Hematopoietic multipotent progenitor cell treated with erythropoietin and hydrocortisone succinate and interleukin-3 and kit ligand, for 17 days (in vitro differentiated cells): ENCODE measurements around the gene NLRP5.
"Not testable (repeated sequence)": the region's sequence is repeated elsewhere in the genome, so short reads cannot be mapped to it uniquely, and the experiment has no call there.

Experiments
- DNase-seq: peaks from one replicate; pipeline ENCODE4 v3.0.0-alpha.2; 2015; ENCODE audit warnings: low spot score

NLRP5 gene

GRCh38 chr19:55986487-55986886 lies at the start of gene NLRP5:
TSS of gene NLRP5 (plus strand) at chr19:55986775.
- no peak for DNase-seq

GRCh38 chr19:55939206-55939605 lies 47.4 kb upstream of the NLRP5 start:
- DNase-seq: no peak

- no peak for DNase-seq
These were observed 46.3 kb upstream of the NLRP5 start for GRCh38 chr19:55940306-55940705.

- DNase-seq: no peak
These were observed 39.0 kb upstream of the NLRP5 start, which contains the start of gene NLRP8 for GRCh38 chr19:55947532-55947931. TSS of gene NLRP8 (plus strand) at chr19:55947832.

GRCh38 chr19:55950566-55950965 lies 36.0 kb upstream of the NLRP5 start:
- DNase-seq: not testable (repeated sequence)

GRCh38 chr19:55956431-55956830 lies 30.1 kb upstream of the NLRP5 start:
- DNase-seq: no peak

- DNase-seq: no peak
These were observed 28.2 kb upstream of the NLRP5 start for GRCh38 chr19:55958356-55958755.

GRCh38 chr19:55959996-55960675 lies 26.4 kb upstream of the NLRP5 start:
- no peak for DNase-seq

GRCh38 chr19:55962186-55962585 lies 24.4 kb upstream of the NLRP5 start:
- DNase-seq: no peak

- DNase-seq: no peak
These were observed 12.6 kb upstream of the NLRP5 start for GRCh38 chr19:55973982-55974381.

- DNase-seq: no peak
These were observed 6.2 kb upstream of the NLRP5 start for GRCh38 chr19:55980415-55980814.

- no peak for DNase-seq
These were observed 1.3 kb upstream of the NLRP5 start for GRCh38 chr19:55985254-55985653.

- no peak for DNase-seq
These were observed 4.3 kb downstream of the NLRP5 start for GRCh38 chr19:55990831-55991230.

GRCh38 chr19:55993492-55993891 lies 6.9 kb downstream of the NLRP5 start:
- no peak for DNase-seq

GRCh38 chr19:56014765-56015164 lies 28.2 kb downstream of the NLRP5 start:
- no peak for DNase-seq

GRCh38 chr19:56015756-56016155 lies 29.2 kb downstream of the NLRP5 start:
- no peak for DNase-seq

GRCh38 chr19:56019325-56019724 lies 32.8 kb downstream of the NLRP5 start:
- not testable (repeated sequence) for DNase-seq

- DNase-seq: not testable (repeated sequence)
These were observed 33.9 kb downstream of the NLRP5 start for GRCh38 chr19:56020355-56020975.

GRCh38 chr19:56026769-56027168 lies 40.2 kb downstream of the NLRP5 start:
- no peak for DNase-seq

- no peak for DNase-seq
These were observed 67.0 kb downstream of the NLRP5 start for GRCh38 chr19:56053596-56053995.

- DNase-seq: peak; percentile 63
These were observed 79.8 kb downstream of the NLRP5 start for GRCh38 chr19:56066152-56067023.

GRCh38 chr19:56069642-56070041 lies 83.1 kb downstream of the NLRP5 start:
- no peak for DNase-seq

- no peak for DNase-seq
These were observed 84.6 kb downstream of the NLRP5 start for GRCh38 chr19:56071151-56071550.
